GM23338 (cell line): ENCODE data around the gene PKP3. TPM values are rescaled to one million over a fixed set of nuclear protein-coding genes. Genes with fewer than 3 reads are reported as not detected.

Experiments used
- ATAC-seq: fragments of 200-7000 bp; cut with Tn5 transposase; 3 replicates; pipeline ENCODE4 v1.9.1; 2020
- DNase-seq: peaks from one replicate; pipeline ENCODE4 v3.0.0-alpha.2; 2015; ENCODE audit warnings: low spot score
- H2AFZ ChIP-seq: fragments of 200-600 bp; sonication (generic); 2 replicates; pipeline ENCODE4 v1.8.0; 2016; ENCODE audit warnings: antibody characterized with exemption, mild to moderate bottlenecking, moderate library complexity
- H3F3A ChIP-seq: fragments of 200-600 bp; sonication (generic); replicated peaks from 2 replicates; pipeline ENCODE4 v1.8.0; 2017; ENCODE audit warnings: antibody characterized with exemption, mixed run types, low read depth
- H3K27ac ChIP-seq: fragments of 200-600 bp; sonication (generic); 2 replicates; pipeline ENCODE4 v1.6.1; 2016; ENCODE audit warnings: low read depth
- H3K27me3 ChIP-seq: fragments of 200-600 bp; sonication (generic); 2 replicates; pipeline ENCODE4 v1.8.0; 2016; ENCODE audit warnings: mild to moderate bottlenecking, mixed run types, moderate library complexity; ENCODE audit not compliant: insufficient read depth
- H3K36me3 ChIP-seq: fragments of 200-600 bp; sonication (generic); 2 replicates; pipeline ENCODE4 v1.8.0; 2016; ENCODE audit warnings: mild to moderate bottlenecking; ENCODE audit not compliant: insufficient read depth
- H3K4me1 ChIP-seq: fragments of 200-600 bp; sonication (generic); 2 replicates; pipeline ENCODE4 v1.8.0; 2016; ENCODE audit warnings: mild to moderate bottlenecking, moderate library complexity; ENCODE audit not compliant: insufficient read depth
- H3K4me2 ChIP-seq: fragments of 200-600 bp; sonication (generic); 2 replicates; pipeline ENCODE4 v1.7.1; 2017; ENCODE audit warnings: mixed run types
- H3K4me3 ChIP-seq: fragments of 200-600 bp; sonication (generic); 2 replicates; pipeline ENCODE4 v1.6.1; 2016; ENCODE audit warnings: mixed run types
- H3K79me2 ChIP-seq: fragments of 200-600 bp; sonication (generic); replicated peaks from 2 replicates; pipeline ENCODE4 v1.8.0; 2017; ENCODE audit warnings: mild to moderate bottlenecking; ENCODE audit not compliant: insufficient read depth
- H3K9me2 ChIP-seq: fragments of 200-600 bp; sonication (generic); 2 replicates; pipeline ENCODE4 v1.8.0; 2017; ENCODE audit not compliant: insufficient read depth
- H4K20me1 ChIP-seq: fragments of 200-600 bp; sonication (generic); replicated peaks from 2 replicates; pipeline ENCODE4 v1.8.0; 2017; ENCODE audit warnings: mild to moderate bottlenecking; ENCODE audit not compliant: insufficient read depth
- H3K27ac Mint-ChIP-seq: 2 replicates; pipeline ENCODE4 v1.8.0; 2020; ENCODE audit warnings: inconsistent platforms, mild to moderate bottlenecking, moderate library complexity, mixed read lengths
- H3K27me3 Mint-ChIP-seq: 3 replicates; pipeline ENCODE4 v1.8.0; 2022; ENCODE audit warnings: low read depth, mild to moderate bottlenecking, moderate library complexity, mixed read lengths, inconsistent platforms; ENCODE audit not compliant: insufficient read depth, poor library complexity
- H3K36me3 Mint-ChIP-seq: 3 replicates; pipeline ENCODE4 v1.8.0; 2021; ENCODE audit warnings: low read depth, mild to moderate bottlenecking, inconsistent platforms, moderate library complexity, mixed read lengths
- H3K4me1 Mint-ChIP-seq: 3 replicates; pipeline ENCODE4 v1.8.0; 2020; ENCODE audit warnings: mild to moderate bottlenecking, inconsistent platforms, mixed read lengths
- H3K4me3 Mint-ChIP-seq: 3 replicates; pipeline ENCODE4 v1.8.0; 2021; ENCODE audit warnings: moderate library complexity, mild to moderate bottlenecking, inconsistent platforms, mixed read lengths
- H3K9me3 Mint-ChIP-seq: 3 replicates; pipeline ENCODE4 v1.8.0; 2020; ENCODE audit warnings: moderate library complexity, mild to moderate bottlenecking, inconsistent platforms, mixed read lengths
- ETS1 ChIP-seq: IDR thresholded peaks from 2 replicates; pipeline ENCODE4 v1.6.1; 2016; ENCODE audit warnings: antibody characterized with exemption
- EZH2 ChIP-seq: fragments of 200-600 bp; sonication (generic); IDR thresholded peaks from one replicate; pipeline ENCODE4 v1.8.0; 2017; ENCODE audit warnings: antibody characterized with exemption, mild to moderate bottlenecking, low read depth; ENCODE audit not compliant: unreplicated experiment
- POLR2AphosphoS5 ChIP-seq: IDR thresholded peaks from 2 replicates; pipeline ENCODE4 v1.6.1; 2016; ENCODE audit warnings: antibody characterized with exemption, low read depth
- REST ChIP-seq: IDR thresholded peaks from one replicate; pipeline ENCODE4 v1.6.1; 2018; ENCODE audit warnings: antibody characterized with exemption; ENCODE audit not compliant: unreplicated experiment
- STAT1 ChIP-seq: IDR thresholded peaks from one replicate; pipeline ENCODE4 v1.6.1; 2016; ENCODE audit warnings: antibody characterized with exemption; ENCODE audit not compliant: unreplicated experiment
- ZNF331 ChIP-seq: fragments of 250-450 bp; sonication (Bioruptor Pico); IDR thresholded peaks from 2 replicates; pipeline ENCODE4 v1.5.0; 2020; ENCODE audit warnings: low read depth, mild to moderate bottlenecking, moderate library complexity
- polyA plus RNA-seq: library from polyadenylated mRNA; unstranded; fragments of >200 nt; fragmentation: Nextera tagmentation; extraction: Ambion mirVana; gene quantifications from 2 replicates; pipeline ENCODE4 v1.2.1, GENCODE V29; 2016
- total RNA-seq: library from RNA; depleted of rRNA; stranded (reverse); fragments of >200 nt; shearing (Covaris generic); gene quantifications from 2 replicates; pipeline ENCODE4 v1.2.3, GENCODE V29; 2014
- TF ChIP-seq, protein P1 (sequence below): fragments of 250-450 bp; sonication (Bioruptor Pico); IDR thresholded peaks from 2 replicates; pipeline ENCODE4 v1.5.0; 2020; ENCODE audit warnings: mild to moderate bottlenecking, moderate library complexity
- TF ChIP-seq, protein P2 (sequence below), 2 experiments: fragments of 200-600 bp in 1 of 2; sonication (generic) in 1 of 2; conservative IDR thresholded peaks; 2 replicates each; pipeline versions ENCODE4 v1.5.1 to v1.6.1; 2016 to 2017; ENCODE audit warnings: antibody characterized with exemption in 2 of 2, low read depth in 2 of 2, mild to moderate bottlenecking in 2 of 2, moderate library complexity in 1 of 2

Gene PKP3
- total and polyA plus RNA-seq, 2 experiments from 2014 or later: 7.2 to 23.0 TPM

GRCh38 chr11:406796-407650 is 13.0 kb downstream of the PKP3 start:
- peak; percentile 72 for ATAC-seq
- no peaks in the 10 kb centered on the region for H3K9me2 ChIP-seq
- H3K4me3 ChIP-seq: peak overlapping the region; percentile 59
- H3K36me3 ChIP-seq: no peaks in the 10 kb centered on the region
- TF ChIP-seq, protein P1, sequence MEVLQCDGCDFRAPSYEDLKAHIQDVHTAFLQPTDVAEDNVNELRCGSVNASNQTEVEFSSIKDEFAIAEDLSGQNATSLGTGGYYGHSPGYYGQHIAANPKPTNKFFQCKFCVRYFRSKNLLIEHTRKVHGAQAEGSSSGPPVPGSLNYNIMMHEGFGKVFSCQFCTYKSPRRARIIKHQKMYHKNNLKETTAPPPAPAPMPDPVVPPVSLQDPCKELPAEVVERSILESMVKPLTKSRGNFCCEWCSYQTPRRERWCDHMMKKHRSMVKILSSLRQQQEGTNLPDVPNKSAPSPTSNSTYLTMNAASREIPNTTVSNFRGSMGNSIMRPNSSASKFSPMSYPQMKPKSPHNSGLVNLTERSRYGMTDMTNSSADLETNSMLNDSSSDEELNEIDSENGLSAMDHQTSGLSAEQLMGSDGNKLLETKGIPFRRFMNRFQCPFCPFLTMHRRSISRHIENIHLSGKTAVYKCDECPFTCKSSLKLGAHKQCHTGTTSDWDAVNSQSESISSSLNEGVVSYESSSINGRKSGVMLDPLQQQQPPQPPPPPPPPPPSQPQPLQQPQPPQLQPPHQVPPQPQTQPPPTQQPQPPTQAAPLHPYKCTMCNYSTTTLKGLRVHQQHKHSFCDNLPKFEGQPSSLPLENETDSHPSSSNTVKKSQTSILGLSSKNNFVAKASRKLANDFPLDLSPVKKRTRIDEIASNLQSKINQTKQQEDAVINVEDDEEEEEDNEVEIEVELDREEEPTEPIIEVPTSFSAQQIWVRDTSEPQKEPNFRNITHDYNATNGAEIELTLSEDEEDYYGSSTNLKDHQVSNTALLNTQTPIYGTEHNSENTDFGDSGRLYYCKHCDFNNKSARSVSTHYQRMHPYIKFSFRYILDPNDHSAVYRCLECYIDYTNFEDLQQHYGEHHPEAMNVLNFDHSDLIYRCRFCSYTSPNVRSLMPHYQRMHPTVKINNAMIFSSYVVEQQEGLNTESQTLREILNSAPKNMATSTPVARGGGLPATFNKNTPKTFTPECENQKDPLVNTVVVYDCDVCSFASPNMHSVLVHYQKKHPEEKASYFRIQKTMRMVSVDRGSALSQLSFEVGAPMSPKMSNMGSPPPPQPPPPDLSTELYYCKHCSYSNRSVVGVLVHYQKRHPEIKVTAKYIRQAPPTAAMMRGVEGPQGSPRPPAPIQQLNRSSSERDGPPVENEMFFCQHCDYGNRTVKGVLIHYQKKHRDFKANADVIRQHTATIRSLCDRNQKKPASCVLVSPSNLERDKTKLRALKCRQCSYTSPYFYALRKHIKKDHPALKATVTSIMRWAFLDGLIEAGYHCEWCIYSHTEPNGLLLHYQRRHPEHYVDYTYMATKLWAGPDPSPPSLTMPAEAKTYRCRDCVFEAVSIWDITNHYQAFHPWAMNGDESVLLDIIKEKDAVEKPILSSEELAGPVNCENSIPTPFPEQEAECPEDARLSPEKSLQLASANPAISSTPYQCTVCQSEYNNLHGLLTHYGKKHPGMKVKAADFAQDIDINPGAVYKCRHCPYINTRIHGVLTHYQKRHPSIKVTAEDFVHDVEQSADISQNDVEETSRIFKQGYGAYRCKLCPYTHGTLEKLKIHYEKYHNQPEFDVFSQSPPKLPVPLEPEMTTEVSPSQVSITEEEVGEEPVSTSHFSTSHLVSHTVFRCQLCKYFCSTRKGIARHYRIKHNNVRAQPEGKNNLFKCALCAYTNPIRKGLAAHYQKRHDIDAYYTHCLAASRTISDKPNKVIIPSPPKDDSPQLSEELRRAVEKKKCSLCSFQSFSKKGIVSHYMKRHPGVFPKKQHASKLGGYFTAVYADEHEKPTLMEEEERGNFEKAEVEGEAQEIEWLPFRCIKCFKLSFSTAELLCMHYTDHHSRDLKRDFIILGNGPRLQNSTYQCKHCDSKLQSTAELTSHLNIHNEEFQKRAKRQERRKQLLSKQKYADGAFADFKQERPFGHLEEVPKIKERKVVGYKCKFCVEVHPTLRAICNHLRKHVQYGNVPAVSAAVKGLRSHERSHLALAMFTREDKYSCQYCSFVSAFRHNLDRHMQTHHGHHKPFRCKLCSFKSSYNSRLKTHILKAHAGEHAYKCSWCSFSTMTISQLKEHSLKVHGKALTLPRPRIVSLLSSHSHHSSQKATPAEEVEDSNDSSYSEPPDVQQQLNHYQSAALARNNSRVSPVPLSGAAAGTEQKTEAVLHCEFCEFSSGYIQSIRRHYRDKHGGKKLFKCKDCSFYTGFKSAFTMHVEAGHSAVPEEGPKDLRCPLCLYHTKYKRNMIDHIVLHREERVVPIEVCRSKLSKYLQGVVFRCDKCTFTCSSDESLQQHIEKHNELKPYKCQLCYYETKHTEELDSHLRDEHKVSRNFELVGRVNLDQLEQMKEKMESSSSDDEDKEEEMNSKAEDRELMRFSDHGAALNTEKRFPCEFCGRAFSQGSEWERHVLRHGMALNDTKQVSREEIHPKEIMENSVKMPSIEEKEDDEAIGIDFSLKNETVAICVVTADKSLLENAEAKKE (CRISPR knock-in tag): no peak
- no peak for TF ChIP-seq EZH2
- no peak for TF ChIP-seq STAT1
- TF ChIP-seq POLR2AphosphoS5: peak; percentile 43
- TF ChIP-seq ZNF331 (CRISPR knock-in tag): no peak
- TF ChIP-seq, protein P2, sequence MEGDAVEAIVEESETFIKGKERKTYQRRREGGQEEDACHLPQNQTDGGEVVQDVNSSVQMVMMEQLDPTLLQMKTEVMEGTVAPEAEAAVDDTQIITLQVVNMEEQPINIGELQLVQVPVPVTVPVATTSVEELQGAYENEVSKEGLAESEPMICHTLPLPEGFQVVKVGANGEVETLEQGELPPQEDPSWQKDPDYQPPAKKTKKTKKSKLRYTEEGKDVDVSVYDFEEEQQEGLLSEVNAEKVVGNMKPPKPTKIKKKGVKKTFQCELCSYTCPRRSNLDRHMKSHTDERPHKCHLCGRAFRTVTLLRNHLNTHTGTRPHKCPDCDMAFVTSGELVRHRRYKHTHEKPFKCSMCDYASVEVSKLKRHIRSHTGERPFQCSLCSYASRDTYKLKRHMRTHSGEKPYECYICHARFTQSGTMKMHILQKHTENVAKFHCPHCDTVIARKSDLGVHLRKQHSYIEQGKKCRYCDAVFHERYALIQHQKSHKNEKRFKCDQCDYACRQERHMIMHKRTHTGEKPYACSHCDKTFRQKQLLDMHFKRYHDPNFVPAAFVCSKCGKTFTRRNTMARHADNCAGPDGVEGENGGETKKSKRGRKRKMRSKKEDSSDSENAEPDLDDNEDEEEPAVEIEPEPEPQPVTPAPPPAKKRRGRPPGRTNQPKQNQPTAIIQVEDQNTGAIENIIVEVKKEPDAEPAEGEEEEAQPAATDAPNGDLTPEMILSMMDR (conservative IDR thresholded peaks at IDR 0.05; ENCODE audit: low read depth in 2 of 2): peak in 1 of 2 experiments; percentile 56; a peak in 2 of 4 replicates
- TF ChIP-seq ETS1: no peak
- no peak for TF ChIP-seq REST
- H3K9me3 Mint-ChIP-seq: peaks cover 10% of the 10 kb centered on the region; the same call in 2 of the 3 replicates
- no peaks in the 10 kb centered on the region; the same call in 2 of the 3 replicates for H3K36me3 Mint-ChIP-seq
- H2AFZ ChIP-seq: no peak overlapping the region
- no peaks in the 10 kb centered on the region for H3K27me3 ChIP-seq
- H3F3A ChIP-seq: no peaks in the 10 kb centered on the region
- no peaks in the 10 kb centered on the region for H3K4me1 ChIP-seq
- H3K27me3 Mint-ChIP-seq: peaks cover 8% of the 10 kb centered on the region
- no peak overlapping the region for H3K27ac Mint-ChIP-seq
- DNase-seq: peak; percentile 96
- H3K4me3 Mint-ChIP-seq: peak overlapping the region; percentile 27
- no peak overlapping the region for H3K27ac ChIP-seq
- H3K4me1 Mint-ChIP-seq: no peaks in the 10 kb centered on the region; the same call in 2 of the 3 replicates
- no peaks in the 10 kb centered on the region; the same call in 1 of the 2 replicates for H4K20me1 ChIP-seq
- H3K79me2 ChIP-seq: no peaks in the 10 kb centered on the region
- peak overlapping the region; percentile 80 for H3K4me2 ChIP-seq
